ENCODE measurements around the gene FHIT.
"Not testable (repeated sequence)": the region's sequence is repeated elsewhere in the genome, so short reads cannot be mapped to it uniquely, and the experiment has no call there.

FHIT gene

DNA sequence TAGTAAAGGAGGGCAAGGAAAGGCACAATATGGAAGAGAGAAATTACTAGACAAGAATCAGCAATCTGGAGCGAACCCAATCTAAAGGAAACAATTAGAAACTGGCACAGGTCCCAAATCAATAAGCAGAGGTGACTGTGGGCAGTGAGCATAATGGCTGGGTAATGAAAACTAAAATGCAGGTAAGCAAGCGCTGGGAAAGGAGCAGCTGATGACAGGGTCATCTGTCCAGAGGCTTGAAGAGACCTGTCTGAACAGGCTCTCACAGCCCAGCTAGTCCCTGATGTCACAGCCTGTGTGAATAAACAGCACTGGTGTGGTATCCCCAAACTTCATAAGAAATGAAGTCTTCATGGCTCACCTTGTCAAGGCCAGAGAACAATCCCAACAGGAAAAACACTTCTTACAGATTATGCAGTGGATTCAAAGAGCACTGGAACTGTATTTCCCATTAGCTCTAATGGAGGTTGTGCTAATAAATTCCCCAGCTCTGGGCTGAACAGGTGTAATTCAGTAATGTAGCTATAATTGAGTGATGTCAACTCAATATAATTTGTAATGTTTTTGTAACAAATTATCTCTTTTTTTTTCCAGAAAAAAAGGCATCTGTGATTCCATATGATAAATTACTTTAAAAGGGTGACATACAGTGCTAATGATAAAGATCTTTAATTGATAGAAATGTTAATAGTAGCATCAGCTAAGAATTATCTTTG is 197.3 kb downstream of the FHIT start:
- no peaks in the 10 kb centered on the region for H3K4me1 ChIP-seq (ENCODE audit: control insufficient read depth in 1 of 2, insufficient read depth in 2 of 2, low read length in 2 of 2)
- H3K27ac ChIP-seq (ENCODE audit: low read length) = no peak overlapping the region
- H3K4me3 ChIP-seq (ENCODE audit: low read depth in 1 of 2, low read length in 2 of 2) = no peak overlapping the region
- no peaks in the 10 kb centered on the region for H3K27me3 ChIP-seq (ENCODE audit: low read depth, low read length)
- no peaks in the 10 kb centered on the region for H3K9me3 ChIP-seq (ENCODE audit: control insufficient read depth in 1 of 2, low read length in 2 of 2)
- H3K36me3 ChIP-seq (ENCODE audit: control insufficient read depth in 1 of 2, insufficient read depth in 2 of 2, low read length in 2 of 2) = no peaks in the 10 kb centered on the region

DNA sequence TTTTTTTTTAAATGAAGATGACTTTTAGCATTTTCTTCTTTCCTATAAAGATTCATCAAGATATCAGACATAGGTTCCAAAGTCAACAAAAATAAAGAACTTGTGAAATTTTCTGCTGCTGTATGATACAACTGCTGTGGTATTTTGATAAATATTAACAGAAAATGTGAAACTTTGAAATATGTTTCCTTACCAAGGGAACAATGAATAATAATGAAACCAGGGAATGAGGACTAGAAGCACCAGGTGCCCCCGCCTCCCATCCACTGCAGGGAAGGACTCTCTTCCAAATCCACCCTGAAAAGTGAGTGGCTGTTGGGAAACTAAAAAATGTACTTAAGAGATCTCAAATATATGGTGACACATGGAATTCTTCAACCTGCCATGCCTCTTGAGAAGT is 198.4 kb downstream of the FHIT start:
- H3K27ac ChIP-seq (ENCODE audit: low read length) = no peak overlapping the region
- H3K4me1 ChIP-seq (ENCODE audit: control insufficient read depth in 1 of 2, insufficient read depth in 2 of 2, low read length in 2 of 2) = no peaks in the 10 kb centered on the region
- no peak overlapping the region for H3K4me3 ChIP-seq (ENCODE audit: low read depth in 1 of 2, low read length in 2 of 2)
- no peaks in the 10 kb centered on the region for H3K9me3 ChIP-seq (ENCODE audit: control insufficient read depth in 1 of 2, low read length in 2 of 2)
- H3K36me3 ChIP-seq (ENCODE audit: control insufficient read depth in 1 of 2, insufficient read depth in 2 of 2, low read length in 2 of 2) = no peaks in the 10 kb centered on the region
- H3K27me3 ChIP-seq (ENCODE audit: low read depth, low read length) = no peaks in the 10 kb centered on the region

DNA sequence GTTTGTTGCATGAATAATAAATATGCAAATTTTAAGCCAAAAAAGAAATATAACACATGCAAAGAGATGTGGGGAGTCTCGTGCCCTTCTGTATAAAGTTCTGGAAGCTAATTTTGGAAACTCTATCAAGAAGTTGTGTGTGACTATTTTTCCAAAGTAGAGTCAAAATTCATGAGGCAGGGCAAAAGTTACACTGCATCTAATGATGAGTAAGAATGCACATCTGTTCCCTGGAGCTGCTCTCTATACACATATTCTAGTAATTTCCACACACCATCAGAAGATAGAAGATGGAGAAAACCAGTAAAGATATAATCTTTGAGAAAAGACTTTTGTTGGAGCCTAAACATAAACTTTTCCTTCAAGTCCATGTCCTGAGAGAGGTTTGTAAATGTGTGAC is 199.6 kb downstream of the FHIT start:
- Histone ChIP-seq H3K27me3 (ENCODE audit: low read depth, low read length) (no peaks in the 10 kb centered on the region), H3K4me3 (ENCODE audit: low read depth in 1 of 2, low read length in 2 of 2) (no peak overlapping the region), H3K36me3 (ENCODE audit: control insufficient read depth in 1 of 2, insufficient read depth in 2 of 2, low read length in 2 of 2) (no peaks in the 10 kb centered on the region), H3K27ac (ENCODE audit: low read length) (no peak overlapping the region), H3K4me1 (ENCODE audit: control insufficient read depth in 1 of 2, insufficient read depth in 2 of 2, low read length in 2 of 2) (no peaks in the 10 kb centered on the region), H3K9me3 (ENCODE audit: control insufficient read depth in 1 of 2, low read length in 2 of 2) (no peaks in the 10 kb centered on the region)

DNA sequence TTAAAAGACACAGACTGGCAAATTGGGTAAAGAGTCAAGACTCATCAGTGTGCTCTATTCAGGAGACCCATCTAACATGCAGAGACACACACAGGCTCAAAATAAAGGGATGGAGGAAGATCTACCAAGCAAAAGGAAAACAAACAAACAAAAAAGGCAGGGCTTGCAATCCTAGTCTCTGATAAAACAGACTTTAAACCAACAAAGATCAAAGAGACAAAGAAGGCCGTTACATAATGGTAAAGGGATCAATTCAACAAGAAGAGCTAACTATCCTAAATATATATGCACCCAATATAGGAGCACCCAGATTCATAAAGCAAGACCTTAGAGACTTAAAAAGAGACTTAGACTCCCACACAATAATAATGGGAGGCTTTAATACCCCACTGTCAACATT is 206.1 kb downstream of the FHIT start:
- not testable (repeated sequence) for H3K27ac ChIP-seq (ENCODE audit: low read length); H3K4me1 ChIP-seq (ENCODE audit: control insufficient read depth in 1 of 2, insufficient read depth in 2 of 2, low read length in 2 of 2); H3K4me3 ChIP-seq (ENCODE audit: low read depth in 1 of 2, low read length in 2 of 2); H3K27me3 ChIP-seq (ENCODE audit: low read depth, low read length); H3K36me3 ChIP-seq (ENCODE audit: control insufficient read depth in 1 of 2, insufficient read depth in 2 of 2, low read length in 2 of 2)
- H3K9me3 ChIP-seq (ENCODE audit: control insufficient read depth in 1 of 2, low read length in 2 of 2) = peaks cover 0 to 13% of the 10 kb centered on the region in 2 donors

DNA sequence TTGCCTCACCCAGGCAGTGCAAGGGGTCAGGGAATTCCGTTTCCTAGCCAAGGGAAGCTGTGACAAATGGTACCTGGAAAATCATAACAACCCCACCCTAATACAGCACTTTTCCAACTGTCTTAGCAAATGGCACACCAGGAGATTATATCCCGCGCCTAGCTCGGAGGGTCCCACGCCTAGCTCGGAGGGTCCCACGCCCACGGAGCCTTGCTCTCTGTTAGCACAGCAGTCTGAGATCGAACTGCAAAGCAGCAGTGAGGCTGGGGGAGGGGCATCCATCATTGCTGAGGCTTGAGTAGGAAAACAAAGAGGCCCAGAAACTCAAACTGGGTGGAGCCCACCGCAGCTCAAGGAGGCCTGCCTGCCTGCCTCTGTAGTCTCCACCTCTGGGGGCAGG is 208.1 kb downstream of the FHIT start:
- no peak overlapping the region for H3K4me3 ChIP-seq (ENCODE audit: low read depth in 1 of 2, low read length in 2 of 2)
- no peaks in the 10 kb centered on the region for H3K4me1 ChIP-seq (ENCODE audit: control insufficient read depth in 1 of 2, insufficient read depth in 2 of 2, low read length in 2 of 2)
- no peak overlapping the region for H3K27ac ChIP-seq (ENCODE audit: low read length)
- H3K9me3 ChIP-seq (ENCODE audit: control insufficient read depth in 1 of 2, low read length in 2 of 2) = peaks cover 0 to 13% of the 10 kb centered on the region in 2 donors
- H3K36me3 ChIP-seq (ENCODE audit: control insufficient read depth in 1 of 2, insufficient read depth in 2 of 2, low read length in 2 of 2) = peaks cover 0 to 4% of the 10 kb centered on the region in 2 donors
- H3K27me3 ChIP-seq (ENCODE audit: low read depth, low read length) = no peaks in the 10 kb centered on the region

DNA sequence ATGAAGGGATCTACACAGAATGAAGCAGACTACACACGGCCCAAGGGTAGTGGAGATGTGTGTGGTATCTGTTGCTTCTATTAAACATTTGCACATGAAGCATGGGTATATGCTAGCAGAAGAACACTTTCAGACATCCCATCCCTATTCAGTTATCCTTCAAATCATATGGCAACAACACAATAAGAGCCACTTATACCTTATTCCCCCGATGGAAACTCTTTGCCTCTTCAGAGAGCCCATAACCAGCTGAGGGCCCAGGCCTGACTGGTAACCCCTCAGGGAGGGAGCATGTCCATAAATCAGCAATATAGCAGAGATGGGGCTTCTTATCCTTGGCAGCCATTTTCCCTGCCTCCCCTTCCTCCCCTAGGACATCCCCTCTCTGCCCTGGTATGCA is 210.6 kb downstream of the FHIT start:
- H3K9me3 ChIP-seq (ENCODE audit: control insufficient read depth in 1 of 2, low read length in 2 of 2) = peaks cover 0 to 11% of the 10 kb centered on the region in 2 donors
- H3K36me3 ChIP-seq (ENCODE audit: control insufficient read depth in 1 of 2, insufficient read depth in 2 of 2, low read length in 2 of 2) = peaks cover 0 to 4% of the 10 kb centered on the region in 2 donors
- H3K27ac ChIP-seq (ENCODE audit: low read length) = no peak overlapping the region
- H3K4me1 ChIP-seq (ENCODE audit: control insufficient read depth in 1 of 2, insufficient read depth in 2 of 2, low read length in 2 of 2) = no peaks in the 10 kb centered on the region
- H3K4me3 ChIP-seq (ENCODE audit: low read depth in 1 of 2, low read length in 2 of 2) = no peak overlapping the region
- no peaks in the 10 kb centered on the region for H3K27me3 ChIP-seq (ENCODE audit: low read depth, low read length)

DNA sequence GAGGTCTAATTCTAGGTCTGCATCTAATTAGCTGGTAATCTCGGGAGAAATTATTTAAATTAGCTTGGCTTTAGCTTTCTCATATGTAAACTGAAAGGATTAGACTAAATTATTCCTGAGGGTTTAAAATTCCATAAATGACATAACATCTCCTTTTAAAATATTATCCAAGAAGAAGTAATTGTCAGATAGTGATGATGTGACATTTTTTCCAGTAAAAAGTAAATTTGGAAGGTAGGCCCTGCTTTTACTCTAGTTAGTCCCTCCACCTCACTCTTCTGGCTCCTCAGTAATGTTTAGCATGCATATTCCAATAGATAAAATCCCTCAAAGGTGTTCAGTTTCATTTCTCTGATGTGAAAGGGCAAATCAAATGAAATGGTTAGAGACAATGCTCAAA is 215.7 kb downstream of the FHIT start:
- no peak overlapping the region for H3K4me3 ChIP-seq (ENCODE audit: low read depth in 1 of 2, low read length in 2 of 2)
- H3K4me1 ChIP-seq (ENCODE audit: control insufficient read depth in 1 of 2, insufficient read depth in 2 of 2, low read length in 2 of 2) = no peaks in the 10 kb centered on the region
- H3K27ac ChIP-seq (ENCODE audit: low read length) = no peak overlapping the region
- peaks cover 0 to under 1% of the 10 kb centered on the region in 2 donors for H3K9me3 ChIP-seq (ENCODE audit: control insufficient read depth in 1 of 2, low read length in 2 of 2)
- peaks cover 0 to 4% of the 10 kb centered on the region in 2 donors for H3K36me3 ChIP-seq (ENCODE audit: control insufficient read depth in 1 of 2, insufficient read depth in 2 of 2, low read length in 2 of 2)
- H3K27me3 ChIP-seq (ENCODE audit: low read depth, low read length) = no peaks in the 10 kb centered on the region

DNA sequence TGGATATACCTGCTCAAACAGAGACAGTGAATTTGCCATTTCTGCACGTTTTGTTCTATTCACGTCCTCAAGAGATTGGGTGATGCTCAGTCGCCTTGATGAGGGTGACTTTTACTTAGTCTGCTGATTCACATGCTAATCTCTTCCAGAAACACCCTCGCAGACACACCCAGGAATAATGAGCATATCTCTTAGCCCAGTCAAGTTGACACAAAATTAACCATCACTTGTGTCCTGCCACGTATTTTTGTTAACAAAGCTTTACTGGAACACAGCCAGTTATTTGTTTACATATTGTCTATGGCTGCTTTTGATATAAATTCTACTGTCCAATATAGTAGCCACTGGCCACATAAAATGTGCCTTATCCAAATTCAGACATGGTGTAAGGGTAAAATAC is 218.3 kb downstream of the FHIT start:
- no peak overlapping the region for H3K27ac ChIP-seq (ENCODE audit: low read length)
- no peak overlapping the region for H3K4me3 ChIP-seq (ENCODE audit: low read depth in 1 of 2, low read length in 2 of 2)
- no peaks in the 10 kb centered on the region for H3K9me3 ChIP-seq (ENCODE audit: control insufficient read depth in 1 of 2, low read length in 2 of 2)
- H3K27me3 ChIP-seq (ENCODE audit: low read depth, low read length) = no peaks in the 10 kb centered on the region
- H3K4me1 ChIP-seq (ENCODE audit: control insufficient read depth in 1 of 2, insufficient read depth in 2 of 2, low read length in 2 of 2) = no peaks in the 10 kb centered on the region
- H3K36me3 ChIP-seq (ENCODE audit: control insufficient read depth in 1 of 2, insufficient read depth in 2 of 2, low read length in 2 of 2) = no peaks in the 10 kb centered on the region

DNA sequence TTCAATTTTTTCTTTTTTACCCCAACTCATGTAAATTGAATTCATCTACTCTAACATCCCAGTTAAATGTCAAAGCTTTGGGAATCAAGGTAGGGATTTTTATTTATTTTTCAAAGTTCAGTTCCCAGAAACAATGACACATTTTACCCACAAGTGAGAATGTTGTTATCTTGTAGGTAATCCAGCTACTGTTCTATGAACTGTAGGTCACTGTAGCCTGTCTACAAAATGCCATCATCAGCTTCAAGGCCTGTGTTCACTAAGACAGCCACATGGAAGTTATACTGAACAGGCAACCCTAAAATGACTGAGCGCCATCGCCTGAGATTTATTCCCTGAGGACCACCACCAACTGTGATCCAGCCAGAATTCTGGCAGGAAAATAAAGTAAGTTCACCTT is 219.7 kb downstream of the FHIT start:
- Histone ChIP-seq H3K27ac (ENCODE audit: low read length) (no peak overlapping the region), H3K9me3 (ENCODE audit: control insufficient read depth in 1 of 2, low read length in 2 of 2) (no peaks in the 10 kb centered on the region), H3K4me3 (ENCODE audit: low read depth in 1 of 2, low read length in 2 of 2) (no peak overlapping the region), H3K27me3 (ENCODE audit: low read depth, low read length) (no peaks in the 10 kb centered on the region), H3K4me1 (ENCODE audit: control insufficient read depth in 1 of 2, insufficient read depth in 2 of 2, low read length in 2 of 2) (no peaks in the 10 kb centered on the region), H3K36me3 (ENCODE audit: control insufficient read depth in 1 of 2, insufficient read depth in 2 of 2, low read length in 2 of 2) (no peaks in the 10 kb centered on the region)

DNA sequence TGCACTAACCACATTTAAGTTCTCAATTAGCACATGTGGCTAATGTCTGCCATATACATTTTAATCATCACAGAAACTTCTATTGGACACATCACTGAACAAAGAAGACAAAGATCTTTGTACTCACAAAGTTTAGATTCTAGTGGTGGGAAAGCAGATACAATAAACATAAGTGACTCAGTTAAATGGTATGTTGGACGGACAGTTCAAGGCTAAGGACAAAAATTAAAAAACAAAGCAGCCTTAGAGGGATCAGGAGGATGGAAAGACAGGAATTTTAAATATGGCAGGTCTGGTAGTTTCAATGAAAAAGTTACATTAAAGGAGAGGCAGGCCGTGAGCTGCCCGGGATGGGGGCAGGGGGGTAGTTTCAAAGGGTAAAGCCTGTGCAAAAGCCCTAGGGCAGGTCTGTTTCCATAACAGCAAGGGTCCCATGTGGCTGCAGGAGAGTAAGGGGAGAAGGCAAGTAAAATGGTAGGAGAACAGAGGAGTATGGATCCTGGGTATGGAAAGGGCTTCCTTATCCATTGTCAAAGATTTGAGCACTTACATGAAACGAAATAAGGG is 220.7 kb downstream of the FHIT start:
- H3K4me1 ChIP-seq (ENCODE audit: control insufficient read depth in 1 of 2, insufficient read depth in 2 of 2, low read length in 2 of 2) = no peaks in the 10 kb centered on the region

DNA sequence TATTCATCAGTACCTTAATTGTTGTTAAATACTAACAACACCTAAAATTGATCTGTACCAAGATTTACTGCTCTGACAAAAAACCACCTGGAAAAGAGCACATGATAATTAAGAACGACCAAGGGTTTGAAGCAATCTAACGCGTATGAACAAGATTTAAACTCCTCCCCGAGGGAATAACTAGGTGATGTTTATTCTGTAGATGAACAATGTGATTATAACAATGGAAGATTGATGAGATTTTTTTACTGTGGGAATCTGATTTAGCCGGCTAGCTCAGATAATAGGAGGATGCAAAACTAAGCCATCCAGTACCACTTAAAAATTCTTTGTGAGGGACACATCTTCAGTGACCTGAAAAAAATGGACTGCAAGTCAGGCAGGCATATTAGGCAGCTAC is 222.1 kb downstream of the FHIT start:
- no peak overlapping the region for H3K27ac ChIP-seq (ENCODE audit: low read length)
- no peaks in the 10 kb centered on the region for H3K9me3 ChIP-seq (ENCODE audit: control insufficient read depth in 1 of 2, low read length in 2 of 2)
- H3K4me3 ChIP-seq (ENCODE audit: low read depth in 1 of 2, low read length in 2 of 2) = no peak overlapping the region
- no peaks in the 10 kb centered on the region for H3K27me3 ChIP-seq (ENCODE audit: low read depth, low read length)
- H3K4me1 ChIP-seq (ENCODE audit: control insufficient read depth in 1 of 2, insufficient read depth in 2 of 2, low read length in 2 of 2) = no peaks in the 10 kb centered on the region
- H3K36me3 ChIP-seq (ENCODE audit: control insufficient read depth in 1 of 2, insufficient read depth in 2 of 2, low read length in 2 of 2) = no peaks in the 10 kb centered on the region

More for the DNA sequence above, 220.7 kb downstream of the FHIT start:
- no peaks in the 10 kb centered on the region for H3K9me3 ChIP-seq (ENCODE audit: control insufficient read depth in 1 of 2, low read length in 2 of 2)
- H3K27ac ChIP-seq (ENCODE audit: low read length) = no peak overlapping the region
- H3K27me3 ChIP-seq (ENCODE audit: low read depth, low read length) = no peaks in the 10 kb centered on the region
- H3K36me3 ChIP-seq (ENCODE audit: control insufficient read depth in 1 of 2, insufficient read depth in 2 of 2, low read length in 2 of 2) = no peaks in the 10 kb centered on the region
- H3K4me3 ChIP-seq (ENCODE audit: low read depth in 1 of 2, low read length in 2 of 2) = no peak overlapping the region

DNA sequence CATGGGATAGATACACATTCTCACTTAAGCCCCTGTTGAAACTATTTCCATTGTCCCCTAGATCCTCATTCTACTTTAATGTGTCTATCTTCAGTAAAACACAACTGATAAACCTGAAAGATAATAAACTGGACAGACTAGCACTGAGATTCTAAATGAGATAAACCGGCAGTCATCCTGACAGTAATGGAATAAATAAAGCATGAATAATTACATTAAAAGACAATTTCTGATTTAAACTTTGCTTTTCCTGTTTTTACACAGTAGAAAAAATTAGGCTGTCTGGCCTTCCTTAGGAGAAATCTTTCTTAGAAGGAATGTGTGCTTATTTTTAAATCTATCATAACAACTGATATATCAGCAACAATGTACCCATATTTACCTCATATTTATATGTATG is 232.4 kb downstream of the FHIT start:
- Histone ChIP-seq H3K4me3 (ENCODE audit: low read depth in 1 of 2, low read length in 2 of 2) (no peak overlapping the region), H3K4me1 (ENCODE audit: control insufficient read depth in 1 of 2, insufficient read depth in 2 of 2, low read length in 2 of 2) (no peaks in the 10 kb centered on the region)

More for the DNA sequence above, 232.4 kb downstream of the FHIT start:
- Histone ChIP-seq H3K27ac (ENCODE audit: low read length) (no peak overlapping the region), H3K27me3 (ENCODE audit: low read depth, low read length) (no peaks in the 10 kb centered on the region), H3K9me3 (ENCODE audit: control insufficient read depth in 1 of 2, low read length in 2 of 2) (peaks cover 0 to 2% of the 10 kb centered on the region in 2 donors), H3K36me3 (ENCODE audit: control insufficient read depth in 1 of 2, insufficient read depth in 2 of 2, low read length in 2 of 2) (no peaks in the 10 kb centered on the region)
